Body of pancreas (tissue), 4 donors: ENCODE data around the gene PCSK5.

ENCODE experiments used
- CTCF ChIP-seq, 7 experiments: fragments of 450-650 bp in 4 of 7; fragments of 200-600 bp in 3 of 7; sonication (generic) in 3 of 7; IDR thresholded peaks; one replicate each; pipeline ENCODE4 v1.5.1; 2016 to 2019; ENCODE audit warnings: antibody characterized with exemption in 7 of 7
- POLR2A ChIP-seq, 3 donors: fragments of 450-650 bp; IDR thresholded peaks; one replicate each; pipeline ENCODE4 v1.6.1; 2016; ENCODE audit warnings: antibody characterized with exemption in 3 of 3, mild to moderate bottlenecking in 2 of 3

GRCh38 chr9:76396597-76396996, 506.1 kb downstream of the PCSK5 start:
- TF ChIP-seq CTCF (IDR thresholded peaks at IDR 0.05): no peak
- no peak for TF ChIP-seq POLR2A (IDR thresholded peaks at IDR 0.05)
